DOHH2 (cell line): Measurements from ENCODE around the gene SUSD4.

Experiments used
- H3F3A ChIP-seq: fragments of 200-600 bp; sonication (generic), shearing (Covaris generic); 2 replicates; pipeline ENCODE4 v1.6.0; 2016; ENCODE audit warnings: antibody characterized with exemption, mild to moderate bottlenecking; ENCODE audit not compliant: control insufficient read depth, insufficient read depth
- H3K27ac ChIP-seq: fragments of 200-600 bp; sonication (generic); 2 replicates; pipeline ENCODE4 v1.5.1; 2014; ENCODE audit warnings: low read depth, mild to moderate bottlenecking, low read length, moderate library complexity
- H3K27me3 ChIP-seq: fragments of 200-600 bp; sonication (generic); 2 replicates; pipeline ENCODE4 v1.6.1; 2014; ENCODE audit warnings: mild to moderate bottlenecking, low read length, mixed read lengths; ENCODE audit not compliant: control insufficient read depth
- H3K36me3 ChIP-seq: fragments of 200-600 bp; sonication (generic); 2 replicates; pipeline ENCODE4 v1.6.1; 2014; ENCODE audit warnings: mild to moderate bottlenecking, low read length, moderate library complexity, mixed read lengths; ENCODE audit not compliant: control insufficient read depth
- H3K4me1 ChIP-seq: fragments of 200-600 bp; sonication (generic); 2 replicates; pipeline ENCODE4 v1.6.1; 2014; ENCODE audit warnings: mild to moderate bottlenecking, low read length, mixed read lengths; ENCODE audit not compliant: control insufficient read depth
- H3K4me2 ChIP-seq: fragments of 200-600 bp; sonication (generic); 2 replicates; pipeline ENCODE4 v1.6.0; 2014; ENCODE audit warnings: mild to moderate bottlenecking, low read length, moderate library complexity
- H3K4me3 ChIP-seq: fragments of 200-600 bp; sonication (generic); 2 replicates; pipeline ENCODE4 v1.5.1; 2014; ENCODE audit warnings: mild to moderate bottlenecking, low read length, mixed read lengths
- H3K79me2 ChIP-seq: fragments of 200-600 bp; sonication (generic); 2 replicates; pipeline ENCODE4 v1.6.1; 2014; ENCODE audit warnings: mild to moderate bottlenecking, low read length, mixed read lengths; ENCODE audit not compliant: control insufficient read depth
- H3K9me2 ChIP-seq: fragments of 200-600 bp; sonication (generic); replicated peaks from 2 replicates; pipeline ENCODE4 v1.6.1; 2014; ENCODE audit warnings: mild to moderate bottlenecking, low read length, mixed read lengths; ENCODE audit not compliant: control insufficient read depth
- H3K9me3 ChIP-seq: fragments of 200-600 bp; sonication (generic); 2 replicates; pipeline ENCODE4 v1.6.1; 2014; ENCODE audit warnings: antibody characterized with exemption, low read length, mixed read lengths; ENCODE audit not compliant: control insufficient read depth, insufficient read depth
- H4K20me1 ChIP-seq: fragments of 200-600 bp; sonication (generic); 2 replicates; pipeline ENCODE4 v1.6.0; 2014; ENCODE audit warnings: low read depth, mild to moderate bottlenecking, antibody characterized with exemption, low read length, moderate library complexity; ENCODE audit not compliant: control insufficient read depth, insufficient read depth
- CTCF ChIP-seq: fragments of 200-600 bp; sonication (generic); IDR thresholded peaks from one replicate; pipeline ENCODE4 v1.5.1; 2014; ENCODE audit warnings: antibody characterized with exemption, mild to moderate bottlenecking, low read depth, low read length; ENCODE audit not compliant: poor library complexity, severe bottlenecking
- EZH2phosphoT487 ChIP-seq: fragments of 200-600 bp; sonication (generic); IDR thresholded peaks from 2 replicates; pipeline ENCODE4 v1.6.1; 2017; ENCODE audit warnings: borderline replicate concordance, mild to moderate bottlenecking, antibody characterized with exemption, low read length, moderate library complexity, mixed read lengths

Gene SUSD4

GRCh38 chr1:223200903-223201302 is 163.1 kb downstream of the SUSD4 start:
- no peak for TF ChIP-seq CTCF
- no peak for TF ChIP-seq EZH2phosphoT487
- Histone ChIP-seq H3K4me2 (no peak overlapping the region), H3K36me3 (no peaks in the 10 kb centered on the region), H3K79me2 (no peaks in the 10 kb centered on the region), H3K27me3 (no peaks in the 10 kb centered on the region), H3K9me2 (no peaks in the 10 kb centered on the region), H3K9me3 (no peaks in the 10 kb centered on the region), H4K20me1 (no peaks in the 10 kb centered on the region), H3K27ac (no peak overlapping the region), H3K4me3 (no peak overlapping the region), H3F3A (no peaks in the 10 kb centered on the region), H3K4me1 (no peaks in the 10 kb centered on the region)

GRCh38 chr1:223199094-223199647 is 164.8 kb downstream of the SUSD4 start:
- Histone ChIP-seq H3K4me2 (no peak overlapping the region), H4K20me1 (no peaks in the 10 kb centered on the region), H3K27me3 (no peaks in the 10 kb centered on the region), H3K4me1 (no peaks in the 10 kb centered on the region), H3K4me3 (no peak overlapping the region), H3K9me2 (no peaks in the 10 kb centered on the region), H3K36me3 (no peaks in the 10 kb centered on the region), H3K9me3 (no peaks in the 10 kb centered on the region), H3K27ac (no peak overlapping the region), H3F3A (no peaks in the 10 kb centered on the region), H3K79me2 (no peaks in the 10 kb centered on the region)
- TF ChIP-seq EZH2phosphoT487: no peak
- TF ChIP-seq CTCF: no peak

GRCh38 chr1:223198628-223198965 is 165.4 kb downstream of the SUSD4 start:
- H3K4me3 ChIP-seq: no peak overlapping the region
- H4K20me1 ChIP-seq: no peaks in the 10 kb centered on the region
- H3K36me3 ChIP-seq: no peaks in the 10 kb centered on the region
- H3F3A ChIP-seq: no peaks in the 10 kb centered on the region
- H3K9me3 ChIP-seq: no peaks in the 10 kb centered on the region
- TF ChIP-seq CTCF: no peak
- TF ChIP-seq EZH2phosphoT487: no peak
- H3K79me2 ChIP-seq: no peaks in the 10 kb centered on the region
- no peak overlapping the region for H3K27ac ChIP-seq
- H3K4me2 ChIP-seq: no peak overlapping the region
- no peaks in the 10 kb centered on the region for H3K4me1 ChIP-seq
- H3K27me3 ChIP-seq: no peaks in the 10 kb centered on the region
- no peaks in the 10 kb centered on the region for H3K9me2 ChIP-seq
